Mesenchymal stem cell (in vitro differentiated cells and primary cell): Measurements from ENCODE around the gene COLGALT1.
A peak's percentile ranks its signal among the peaks of the same experiment; 100 is the strongest.

ENCODE experiments used
- DNase-seq: peaks from one replicate; pipeline ENCODE4 v3.0.0-alpha.2; 2013
- H2AFZ ChIP-seq: one replicate; pipeline ENCODE4 v1.6.1; 2013; ENCODE audit warnings: low read depth, mild to moderate bottlenecking, control low read depth, inconsistent platforms, low read length, moderate library complexity
- H2AK5ac ChIP-seq: 2 replicates; pipeline ENCODE4 v1.6.1; 2013; ENCODE audit warnings: low read length, moderate library complexity, mild to moderate bottlenecking, inconsistent platforms; ENCODE audit not compliant: severe bottlenecking
- H2BK120ac ChIP-seq: one replicate; pipeline ENCODE4 v1.6.1; 2013; ENCODE audit warnings: low read depth, mild to moderate bottlenecking, inconsistent platforms, low read length, moderate library complexity
- H2BK12ac ChIP-seq, 2 experiments: one replicate each; pipeline ENCODE4 v1.6.1; 2013; ENCODE audit warnings: inconsistent platforms in 2 of 2, low read length in 2 of 2, mild to moderate bottlenecking in 2 of 2, moderate library complexity in 2 of 2, control low read depth in 1 of 2
- H2BK15ac ChIP-seq: one replicate; pipeline ENCODE4 v1.6.1; 2013; ENCODE audit warnings: mild to moderate bottlenecking, low read depth, inconsistent platforms; ENCODE audit not compliant: poor library complexity, severe bottlenecking
- H2BK5ac ChIP-seq: 2 replicates; pipeline ENCODE4 v1.6.1; 2013; ENCODE audit warnings: low read depth, mild to moderate bottlenecking, low read length, control low read depth, inconsistent platforms; ENCODE audit not compliant: poor library complexity, severe bottlenecking
- H3K14ac ChIP-seq, 2 experiments: one replicate each; pipeline ENCODE4 v1.6.1; 2013; ENCODE audit warnings: inconsistent platforms in 2 of 2, low read length in 2 of 2, control low read depth in 1 of 2, mild to moderate bottlenecking in 1 of 2, moderate library complexity in 1 of 2
- H3K18ac ChIP-seq, 2 experiments: one replicate each; pipeline ENCODE4 v1.6.1; 2013; ENCODE audit warnings: inconsistent platforms in 2 of 2, low read length in 2 of 2, control low read depth in 1 of 2, low read depth in 1 of 2, mild to moderate bottlenecking in 1 of 2
- H3K23ac ChIP-seq, 2 experiments: one replicate each; pipeline ENCODE4 v1.6.1; 2013; ENCODE audit warnings: inconsistent platforms in 2 of 2, low read length in 2 of 2, mild to moderate bottlenecking in 2 of 2, moderate library complexity in 2 of 2, control low read depth in 1 of 2
- H3K27ac ChIP-seq: 2 replicates; pipeline ENCODE4 v1.5.1; 2013; ENCODE audit warnings: mild to moderate bottlenecking, moderate library complexity, low read length, control low read depth, inconsistent platforms; ENCODE audit not compliant: poor library complexity, severe bottlenecking
- H3K27me3 ChIP-seq, 2 experiments: 2 replicates each; pipeline versions ENCODE4 v1.6.1 to v1.7.0; 2013; ENCODE audit warnings: low read length in 2 of 2, mild to moderate bottlenecking in 2 of 2, moderate library complexity in 2 of 2, control low read depth in 1 of 2, inconsistent platforms in 1 of 2; ENCODE audit not compliant: control insufficient read depth in 1 of 2, insufficient read depth in 1 of 2
- H3K36me3 ChIP-seq, 2 experiments: 2 replicates each; pipeline versions ENCODE4 v1.6.1 to v1.7.0; 2013; ENCODE audit warnings: low read length in 2 of 2, control low read depth in 1 of 2, inconsistent platforms in 1 of 2, low read depth in 1 of 2, mild to moderate bottlenecking in 1 of 2; ENCODE audit not compliant: insufficient read depth in 2 of 2, control insufficient read depth in 1 of 2
- H3K4ac ChIP-seq, 2 experiments: one replicate each; pipeline ENCODE4 v1.6.1; 2013; ENCODE audit warnings: inconsistent platforms in 2 of 2, low read length in 2 of 2, mild to moderate bottlenecking in 2 of 2, moderate library complexity in 2 of 2, control low read depth in 1 of 2, low read depth in 1 of 2
- H3K4me1 ChIP-seq: 2 replicates; pipeline ENCODE4 v1.6.1; 2013; ENCODE audit warnings: low read depth, low read length, control low read depth; ENCODE audit not compliant: control insufficient read depth, insufficient read depth
- H3K4me2 ChIP-seq: 2 replicates; pipeline ENCODE4 v1.6.1; 2013; ENCODE audit warnings: low read length, mild to moderate bottlenecking, inconsistent platforms; ENCODE audit not compliant: poor library complexity, severe bottlenecking
- H3K4me3 ChIP-seq, 2 experiments: 2 replicates each; pipeline versions ENCODE4 v1.5.1 to v1.7.0; 2013; ENCODE audit warnings: low read length in 2 of 2, mild to moderate bottlenecking in 2 of 2, control low read depth in 1 of 2, low read depth in 1 of 2; ENCODE audit not compliant: insufficient read depth in 1 of 2
- H3K79me1 ChIP-seq: replicated peaks from 2 replicates; pipeline ENCODE4 v1.6.1; 2013; ENCODE audit warnings: mild to moderate bottlenecking, control low read depth, low read length, inconsistent platforms; ENCODE audit not compliant: poor library complexity, severe bottlenecking
- H3K9ac ChIP-seq: 2 replicates; pipeline ENCODE4 v1.7.0; 2013; ENCODE audit warnings: mild to moderate bottlenecking, low read length, moderate library complexity
- H3K9me3 ChIP-seq: 2 replicates; pipeline ENCODE4 v1.7.0; 2013; ENCODE audit warnings: mild to moderate bottlenecking, low read length; ENCODE audit not compliant: control insufficient read depth
- H4K8ac ChIP-seq: one replicate; pipeline ENCODE4 v1.6.1; 2013; ENCODE audit warnings: inconsistent platforms, mild to moderate bottlenecking, low read length, moderate library complexity
- H4K91ac ChIP-seq: one replicate; pipeline ENCODE4 v1.6.1; 2013; ENCODE audit warnings: mild to moderate bottlenecking, low read length, inconsistent platforms
- WGBS: methylation state at CpG from one replicate; pipeline ENCODE4 v1.1.7; 2013; ENCODE audit warnings: mixed read lengths; 5-methylcytosine and 5-hydroxymethylcytosine counted together

Gene COLGALT1

GRCh38 chr19:17579661-17580244 is 24.3 kb downstream of the COLGALT1 start:
- Histone ChIP-seq H3K27me3 (no peaks in the 10 kb centered on the region), H3K27ac (no peak overlapping the region), H2AK5ac (no peak overlapping the region), H3K36me3 (peaks cover 67 to 78% of the 10 kb centered on the region in 2 experiments), H4K91ac (no peak overlapping the region), H3K18ac (no peak overlapping the region), H2BK120ac (no peak overlapping the region), H3K23ac (no peak overlapping the region), H2BK12ac (no peak overlapping the region), H3K4ac (no peak overlapping the region), H3K79me1 (peaks cover 14% of the 10 kb centered on the region), H3K9ac (no peak overlapping the region), H2BK5ac (no peak overlapping the region), H3K4me3 (no peak overlapping the region), H3K4me2 (no peak overlapping the region), H3K14ac (no peak overlapping the region), H3K9me3 (no peaks in the 10 kb centered on the region), H3K4me1 (peaks cover 4% of the 10 kb centered on the region), H4K8ac (no peak overlapping the region), H2BK15ac (no peak overlapping the region), H2AFZ (no peak overlapping the region)
- WGBS = 71% methylated on average over 14 of the region's 16 CpGs
- DNase-seq = peak; percentile 48

- Histone ChIP-seq H4K91ac (no peak overlapping the region), H3K9me3 (no peaks in the 10 kb centered on the region), H4K8ac (no peak overlapping the region), H3K4me2 (no peak overlapping the region), H3K9ac (no peak overlapping the region), H3K79me1 (peaks cover 12% of the 10 kb centered on the region), H3K14ac (no peak overlapping the region), H3K23ac (no peak overlapping the region), H3K4ac (no peak overlapping the region), H3K4me3 (no peak overlapping the region), H2BK12ac (no peak overlapping the region), H2AK5ac (no peak overlapping the region), H2BK15ac (no peak overlapping the region), H3K27ac (no peak overlapping the region), H2BK5ac (no peak overlapping the region), H3K18ac (no peak overlapping the region), H3K27me3 (no peaks in the 10 kb centered on the region), H2BK120ac (no peak overlapping the region), H3K4me1 (peaks cover 4% of the 10 kb centered on the region), H3K36me3 (peaks cover 62 to 73% of the 10 kb centered on the region in 2 experiments), H2AFZ (no peak overlapping the region)
- 96% methylated on average over 28 of the region's 28 CpGs for WGBS
- no peak for DNase-seq
Observed at GRCh38 chr19:17580470-17581144, 25.2 kb downstream of the COLGALT1 start.

GRCh38 chr19:17581211-17581874 is 25.9 kb downstream of the COLGALT1 start:
- H3K27me3 ChIP-seq = peaks cover 0 to 2% of the 10 kb centered on the region in 2 experiments
- H2BK12ac ChIP-seq = no peak overlapping the region
- H3K23ac ChIP-seq = no peak overlapping the region
- H3K4me2 ChIP-seq = no peak overlapping the region
- H3K9ac ChIP-seq = no peak overlapping the region
- 96% methylated on average over 18 of the region's 19 CpGs for WGBS
- H2BK120ac ChIP-seq = no peak overlapping the region
- H3K4me3 ChIP-seq = no peak overlapping the region
- no peak for DNase-seq
- H3K27ac ChIP-seq = no peak overlapping the region
- no peak overlapping the region for H4K8ac ChIP-seq
- H3K4ac ChIP-seq = no peak overlapping the region
- no peak overlapping the region for H3K14ac ChIP-seq
- H3K18ac ChIP-seq = no peak overlapping the region
- H2BK5ac ChIP-seq = no peak overlapping the region
- no peak overlapping the region for H2AFZ ChIP-seq
- H2AK5ac ChIP-seq = no peak overlapping the region
- H3K9me3 ChIP-seq = no peaks in the 10 kb centered on the region
- H3K4me1 ChIP-seq = peaks cover 4% of the 10 kb centered on the region
- peaks cover 55 to 66% of the 10 kb centered on the region in 2 experiments for H3K36me3 ChIP-seq
- no peak overlapping the region for H2BK15ac ChIP-seq
- H4K91ac ChIP-seq = no peak overlapping the region
- H3K79me1 ChIP-seq = peaks cover 4% of the 10 kb centered on the region

- 82% methylated on average over 8 of the region's 8 CpGs for WGBS
- no peak overlapping the region for H4K91ac ChIP-seq
- no peak overlapping the region for H3K27ac ChIP-seq
- H2BK5ac ChIP-seq = no peak overlapping the region
- H2AFZ ChIP-seq = no peak overlapping the region
- H4K8ac ChIP-seq = no peak overlapping the region
- DNase-seq = no peak
- H3K4me2 ChIP-seq = no peak overlapping the region
- no peak overlapping the region for H3K18ac ChIP-seq
- H3K27me3 ChIP-seq = peaks cover 0 to 3% of the 10 kb centered on the region in 2 experiments
- H2AK5ac ChIP-seq = no peak overlapping the region
- H3K36me3 ChIP-seq = peaks cover 53% of the 10 kb centered on the region in 2 experiments
- no peak overlapping the region for H2BK15ac ChIP-seq
- no peak overlapping the region for H3K4ac ChIP-seq
- H3K9me3 ChIP-seq = no peaks in the 10 kb centered on the region
- no peak overlapping the region for H2BK12ac ChIP-seq
- no peak overlapping the region for H2BK120ac ChIP-seq
- H3K23ac ChIP-seq = no peak overlapping the region
- H3K14ac ChIP-seq = no peak overlapping the region
- no peak overlapping the region for H3K4me3 ChIP-seq
- peaks cover 2% of the 10 kb centered on the region for H3K79me1 ChIP-seq
- H3K4me1 ChIP-seq = peaks cover 4% of the 10 kb centered on the region
- no peak overlapping the region for H3K9ac ChIP-seq
Observed at GRCh38 chr19:17582613-17583012, 27.2 kb downstream of the COLGALT1 start.
